ENCODE data around the gene NHLRC2. TPM values are rescaled to one million over a fixed set of nuclear protein-coding genes. Genes with fewer than 3 reads are reported as not detected.

NHLRC2 gene
- total and polyA plus RNA-seq, 2 donors (not counting 1 experiment from before 2014, with no cell fraction given) = 5.7 to 59.8 TPM

GRCh38 chr10:113950268-113950667, 95.8 kb downstream of the NHLRC2 start:
- Histone ChIP-seq H3K4me1 (ENCODE audit: control insufficient read depth in 2 of 2, insufficient read depth in 2 of 2, low read length in 2 of 2) (no peaks in the 10 kb centered on the region), H3K79me2 (ENCODE audit: control insufficient read depth, insufficient read depth, low read length) (no peaks in the 10 kb centered on the region), H3K4me2 (replicated peaks; ENCODE audit: low read depth, low read length, poor library complexity, severe bottlenecking) (no peak overlapping the region), H3K9me3 (ENCODE audit: control extremely low read depth in 1 of 3, control insufficient read depth in 2 of 3, insufficient read depth in 1 of 3, low read length in 2 of 3) (peaks cover 0 to 14% (median 13%) of the 10 kb centered on the region in 3 donors), H4K20me1 (ENCODE audit: control insufficient read depth, insufficient read depth, low read length, poor library complexity, severe bottlenecking) (no peaks in the 10 kb centered on the region), H2AFZ (ENCODE audit: insufficient read depth, low read depth, low read length, poor library complexity, severe bottlenecking) (no peak overlapping the region), H3K27ac (ENCODE audit: low read length in 2 of 2) (no peak overlapping the region), H3K36me3 (replicated peaks in 1 of 2; ENCODE audit: control extremely low read depth in 1 of 2, control insufficient read depth in 1 of 2, extremely low read depth in 1 of 2, insufficient read depth in 2 of 2, low read length in 1 of 2) (no peaks in the 10 kb centered on the region), H3K27me3 (replicated peaks in 1 of 4; ENCODE audit: control extremely low read depth in 1 of 4, control insufficient read depth in 3 of 4, insufficient read depth in 4 of 4, low read length in 3 of 4) (peaks cover 0 to 2% (median 0%) of the 10 kb centered on the region in 4 experiments), H3K4me3 (ENCODE audit: control extremely low read depth in 1 of 5, extremely low read depth in 1 of 5, insufficient read depth in 1 of 5, low read depth in 2 of 5, low read length in 4 of 5) (no peak overlapping the region), H3K9ac (ENCODE audit: low read length) (no peak overlapping the region)
- intact Hi-C loops (cut with micrococcal nuclease) = no loop called here
- TF ChIP-seq EZH2 (IDR thresholded peaks at IDR 0.05; ENCODE audit: borderline replicate concordance, insufficient read depth, low read depth, low read length, poor library complexity, severe bottlenecking) = no peak
- TF ChIP-seq, protein P1, sequence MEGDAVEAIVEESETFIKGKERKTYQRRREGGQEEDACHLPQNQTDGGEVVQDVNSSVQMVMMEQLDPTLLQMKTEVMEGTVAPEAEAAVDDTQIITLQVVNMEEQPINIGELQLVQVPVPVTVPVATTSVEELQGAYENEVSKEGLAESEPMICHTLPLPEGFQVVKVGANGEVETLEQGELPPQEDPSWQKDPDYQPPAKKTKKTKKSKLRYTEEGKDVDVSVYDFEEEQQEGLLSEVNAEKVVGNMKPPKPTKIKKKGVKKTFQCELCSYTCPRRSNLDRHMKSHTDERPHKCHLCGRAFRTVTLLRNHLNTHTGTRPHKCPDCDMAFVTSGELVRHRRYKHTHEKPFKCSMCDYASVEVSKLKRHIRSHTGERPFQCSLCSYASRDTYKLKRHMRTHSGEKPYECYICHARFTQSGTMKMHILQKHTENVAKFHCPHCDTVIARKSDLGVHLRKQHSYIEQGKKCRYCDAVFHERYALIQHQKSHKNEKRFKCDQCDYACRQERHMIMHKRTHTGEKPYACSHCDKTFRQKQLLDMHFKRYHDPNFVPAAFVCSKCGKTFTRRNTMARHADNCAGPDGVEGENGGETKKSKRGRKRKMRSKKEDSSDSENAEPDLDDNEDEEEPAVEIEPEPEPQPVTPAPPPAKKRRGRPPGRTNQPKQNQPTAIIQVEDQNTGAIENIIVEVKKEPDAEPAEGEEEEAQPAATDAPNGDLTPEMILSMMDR (IDR thresholded peaks at IDR 0.05) = no peak
- CTCF ChIA-PET = no interaction called here
- Mint-ChIP-seq H3K4me3 (no peak overlapping the region), H3K9me3 (ENCODE audit: insufficient read depth) (peaks cover 7% of the 10 kb centered on the region), H3K4me1 (no peaks in the 10 kb centered on the region), H3K27me3 (peaks cover 3% of the 10 kb centered on the region), H3K27ac (no peak overlapping the region)
- no peak for ATAC-seq (ENCODE audit: low read depth)
- POLR2A ChIA-PET = no interaction called here
- DNase-seq = no peak

- H3K9ac ChIP-seq (ENCODE audit: low read length) = no peak overlapping the region
- H3K9me3 ChIP-seq (ENCODE audit: control extremely low read depth in 1 of 3, control insufficient read depth in 2 of 3, insufficient read depth in 1 of 3, low read length in 2 of 3) = peaks cover 0 to 17% (median 14%) of the 10 kb centered on the region in 3 donors
- no peaks in the 10 kb centered on the region for H3K27me3 ChIP-seq (replicated peaks in 1 of 4; ENCODE audit: control extremely low read depth in 1 of 4, control insufficient read depth in 3 of 4, insufficient read depth in 4 of 4, low read length in 3 of 4)
- H3K4me2 ChIP-seq (replicated peaks; ENCODE audit: low read depth, low read length, poor library complexity, severe bottlenecking) = no peak overlapping the region
- no peaks in the 10 kb centered on the region for H3K27me3 Mint-ChIP-seq
- no peaks in the 10 kb centered on the region for H4K20me1 ChIP-seq (ENCODE audit: control insufficient read depth, insufficient read depth, low read length, poor library complexity, severe bottlenecking)
- CTCF ChIA-PET = no interaction called here
- TF ChIP-seq EZH2 (IDR thresholded peaks at IDR 0.05; ENCODE audit: borderline replicate concordance, insufficient read depth, low read depth, low read length, poor library complexity, severe bottlenecking) = no peak
- TF ChIP-seq, protein P1 (IDR thresholded peaks at IDR 0.05) = no peak
- H3K4me1 Mint-ChIP-seq = no peaks in the 10 kb centered on the region
- no peaks in the 10 kb centered on the region for H3K36me3 ChIP-seq (replicated peaks in 1 of 2; ENCODE audit: control extremely low read depth in 1 of 2, control insufficient read depth in 1 of 2, extremely low read depth in 1 of 2, insufficient read depth in 2 of 2, low read length in 1 of 2)
- POLR2A ChIA-PET = no interaction called here
- H3K27ac ChIP-seq (ENCODE audit: low read length in 2 of 2) = no peak overlapping the region
- DNase-seq = no peak
- no peak overlapping the region for H2AFZ ChIP-seq (ENCODE audit: insufficient read depth, low read depth, low read length, poor library complexity, severe bottlenecking)
- no peak overlapping the region for H3K4me3 Mint-ChIP-seq
- intact Hi-C loops (cut with micrococcal nuclease) = no loop called here
- no peak overlapping the region for H3K4me3 ChIP-seq (ENCODE audit: control extremely low read depth in 1 of 5, extremely low read depth in 1 of 5, insufficient read depth in 1 of 5, low read depth in 2 of 5, low read length in 4 of 5)
- no peak overlapping the region for H3K27ac Mint-ChIP-seq
- peaks cover 7% of the 10 kb centered on the region for H3K9me3 Mint-ChIP-seq (ENCODE audit: insufficient read depth)
- no peak for ATAC-seq (ENCODE audit: low read depth)
- no peaks in the 10 kb centered on the region for H3K79me2 ChIP-seq (ENCODE audit: control insufficient read depth, insufficient read depth, low read length)
- 50% methylated on average over 1 of the region's 2 CpGs for WGBS (ENCODE audit: insufficient coverage)
- no peaks in the 10 kb centered on the region for H3K4me1 ChIP-seq (ENCODE audit: control insufficient read depth in 2 of 2, insufficient read depth in 2 of 2, low read length in 2 of 2)
Observed at GRCh38 chr10:113953505-113954272, 99.2 kb downstream of the NHLRC2 start.

All from B cell (primary cell).